Measurements from ENCODE around the gene ATP4B.

GRCh38 chr13:113663934-113664333 is 5.9 kb upstream of the ATP4B start:
- TF ChIP-seq, protein P1, sequence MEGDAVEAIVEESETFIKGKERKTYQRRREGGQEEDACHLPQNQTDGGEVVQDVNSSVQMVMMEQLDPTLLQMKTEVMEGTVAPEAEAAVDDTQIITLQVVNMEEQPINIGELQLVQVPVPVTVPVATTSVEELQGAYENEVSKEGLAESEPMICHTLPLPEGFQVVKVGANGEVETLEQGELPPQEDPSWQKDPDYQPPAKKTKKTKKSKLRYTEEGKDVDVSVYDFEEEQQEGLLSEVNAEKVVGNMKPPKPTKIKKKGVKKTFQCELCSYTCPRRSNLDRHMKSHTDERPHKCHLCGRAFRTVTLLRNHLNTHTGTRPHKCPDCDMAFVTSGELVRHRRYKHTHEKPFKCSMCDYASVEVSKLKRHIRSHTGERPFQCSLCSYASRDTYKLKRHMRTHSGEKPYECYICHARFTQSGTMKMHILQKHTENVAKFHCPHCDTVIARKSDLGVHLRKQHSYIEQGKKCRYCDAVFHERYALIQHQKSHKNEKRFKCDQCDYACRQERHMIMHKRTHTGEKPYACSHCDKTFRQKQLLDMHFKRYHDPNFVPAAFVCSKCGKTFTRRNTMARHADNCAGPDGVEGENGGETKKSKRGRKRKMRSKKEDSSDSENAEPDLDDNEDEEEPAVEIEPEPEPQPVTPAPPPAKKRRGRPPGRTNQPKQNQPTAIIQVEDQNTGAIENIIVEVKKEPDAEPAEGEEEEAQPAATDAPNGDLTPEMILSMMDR (conservative IDR thresholded peaks at IDR 0.05; ENCODE audit: low read length) = no peak
- no peak for TF ChIP-seq EZH2phosphoT487 (IDR thresholded peaks at IDR 0.05; ENCODE audit: borderline replicate concordance, low read depth, low read length)
